ENCODE data around the gene ANKEF1. TPM values are rescaled to one million over a fixed set of nuclear protein-coding genes. Genes with fewer than 3 reads are reported as not detected.
"Not testable (repeated sequence)": the region's sequence is repeated elsewhere in the genome, so short reads cannot be mapped to it uniquely, and the experiment has no call there.

The ANKEF1 gene
- total RNA-seq, 1 experiment from 2014 or later = 8.3 TPM

- Histone ChIP-seq H3K56ac (ENCODE audit: insufficient read length, low read depth, low read length) (no peak overlapping the region), H2BK12ac (ENCODE audit: insufficient read length, low read depth, low read length) (no peak overlapping the region), H3K18ac (ENCODE audit: insufficient read length, low read depth, low read length) (no peak overlapping the region), H4K5ac (ENCODE audit: insufficient read length, low read depth, low read length) (no peak overlapping the region), H3K9ac (ENCODE audit: extremely low read depth, insufficient read length, low read length) (no peak overlapping the region), H2BK120ac (ENCODE audit: low read depth, low read length, poor library complexity, severe bottlenecking) (no peak overlapping the region), H4K91ac (ENCODE audit: insufficient read length, low read depth, low read length) (no peak overlapping the region), H2AFZ (ENCODE audit: low read length) (no peak overlapping the region), H3K27ac (ENCODE audit: insufficient read length, low read depth, low read length) (no peak overlapping the region), H3K79me1 (ENCODE audit: insufficient read depth, low read depth, low read length, poor library complexity, severe bottlenecking) (no peaks in the 10 kb centered on the region), H3K23ac (ENCODE audit: insufficient read length, low read depth, low read length) (no peak overlapping the region), H3K79me2 (ENCODE audit: insufficient read depth, low read length) (no peaks in the 10 kb centered on the region), H3K23me2 (ENCODE audit: insufficient read length, low read depth, low read length, poor library complexity, severe bottlenecking) (no peaks in the 10 kb centered on the region), H3K27me3 (ENCODE audit: insufficient read depth, low read length) (no peaks in the 10 kb centered on the region), H4K8ac (replicated peaks; ENCODE audit: insufficient read length, low read depth, low read length) (no peak overlapping the region), H2BK20ac (ENCODE audit: low read depth, low read length, poor library complexity, severe bottlenecking) (no peak overlapping the region), H3K4ac (ENCODE audit: low read depth, low read length) (no peak overlapping the region), H2AK5ac (ENCODE audit: insufficient read length, low read length) (no peak overlapping the region), H2BK5ac (ENCODE audit: insufficient read length, low read length) (no peak overlapping the region), H3T11ph (ENCODE audit: low read length) (no peak overlapping the region), H3K4me2 (ENCODE audit: insufficient read depth, insufficient read length, low read length) (no peak overlapping the region), H3K4me1 (ENCODE audit: insufficient read depth, low read length) (no peaks in the 10 kb centered on the region), H2BK15ac (ENCODE audit: low read depth, low read length) (no peak overlapping the region), H3K9me3 (ENCODE audit: control insufficient read depth, low read depth, low read length) (no peaks in the 10 kb centered on the region), H4K20me1 (ENCODE audit: control insufficient read depth, insufficient read depth, insufficient read length) (no peaks in the 10 kb centered on the region), H3K14ac (ENCODE audit: insufficient read depth, low read length) (no peak overlapping the region)
- Mint-ChIP-seq H3K4me1 (no peaks in the 10 kb centered on the region), H3K27ac (no peak overlapping the region), H3K36me3 (ENCODE audit: insufficient read depth in 1 of 3, low read depth in 3 of 3) (peaks cover 1 to 8% (median 2%) of the 10 kb centered on the region in 3 experiments; a peak in 2 of 7 replicates), H3K9me3 (peaks cover 2 to 10% of the 10 kb centered on the region in 2 experiments; a peak in 3 of 5 replicates), H3K27me3 (ENCODE audit: low read depth) (peaks cover 3% of the 10 kb centered on the region), H3K4me3 (no peak overlapping the region)
- WGBS (ENCODE audit: extremely low coverage, insufficient read length, low lambda C conversion rate) = no CpG with 5 or more reads among the region's 2 CpGs
- TF ChIP-seq CTCF (conservative IDR thresholded peaks at IDR 0.05) = no peak
- no peak for DNase-seq
Measured at GRCh38 chr20:10023911-10024310, 10.9 kb upstream of the ANKEF1 start.

- not testable (repeated sequence) for H3K18ac ChIP-seq (ENCODE audit: insufficient read length, low read depth, low read length); DNase-seq; H2BK15ac ChIP-seq (ENCODE audit: low read depth, low read length); H3K27ac ChIP-seq (ENCODE audit: insufficient read length, low read depth, low read length); H3K79me1 ChIP-seq (ENCODE audit: insufficient read depth, low read depth, low read length, poor library complexity, severe bottlenecking); H3K23me2 ChIP-seq (ENCODE audit: insufficient read length, low read depth, low read length, poor library complexity, severe bottlenecking); H3K79me2 ChIP-seq (ENCODE audit: insufficient read depth, low read length); H3K4me1 ChIP-seq (ENCODE audit: insufficient read depth, low read length); H4K20me1 ChIP-seq (ENCODE audit: control insufficient read depth, insufficient read depth, insufficient read length); H3K4me3 Mint-ChIP-seq; H2BK20ac ChIP-seq (ENCODE audit: low read depth, low read length, poor library complexity, severe bottlenecking); H3K9ac ChIP-seq (ENCODE audit: extremely low read depth, insufficient read length, low read length); H2BK120ac ChIP-seq (ENCODE audit: low read depth, low read length, poor library complexity, severe bottlenecking); H4K91ac ChIP-seq (ENCODE audit: insufficient read length, low read depth, low read length); H2AK5ac ChIP-seq (ENCODE audit: insufficient read length, low read length); H2BK5ac ChIP-seq (ENCODE audit: insufficient read length, low read length); H2AFZ ChIP-seq (ENCODE audit: low read length); H4K8ac ChIP-seq (replicated peaks; ENCODE audit: insufficient read length, low read depth, low read length); H3K4me2 ChIP-seq (ENCODE audit: insufficient read depth, insufficient read length, low read length); H3K27ac Mint-ChIP-seq; H3K27me3 ChIP-seq (ENCODE audit: insufficient read depth, low read length); H2BK12ac ChIP-seq (ENCODE audit: insufficient read length, low read depth, low read length); H3K4me1 Mint-ChIP-seq; H3K23ac ChIP-seq (ENCODE audit: insufficient read length, low read depth, low read length); H3K14ac ChIP-seq (ENCODE audit: insufficient read depth, low read length); H4K5ac ChIP-seq (ENCODE audit: insufficient read length, low read depth, low read length); H3K4ac ChIP-seq (ENCODE audit: low read depth, low read length); H3T11ph ChIP-seq (ENCODE audit: low read length); H3K9me3 ChIP-seq (ENCODE audit: control insufficient read depth, low read depth, low read length); H3K36me3 Mint-ChIP-seq (ENCODE audit: insufficient read depth in 1 of 3, low read depth in 3 of 3); H3K56ac ChIP-seq (ENCODE audit: insufficient read length, low read depth, low read length)
- WGBS (ENCODE audit: extremely low coverage, insufficient read length, low lambda C conversion rate) = no CpG with 5 or more reads among the region's 47 CpGs
- Mint-ChIP-seq H3K27me3 (ENCODE audit: low read depth) (peaks cover 15% of the 10 kb centered on the region), H3K9me3 (peaks cover 4 to 13% of the 10 kb centered on the region in 2 experiments; a peak in 2 of 5 replicates)
Measured at GRCh38 chr20:10031451-10032215, 3.2 kb upstream of the ANKEF1 start.

Data from H9 (cell line).